CD14-positive monocyte (primary cell): ENCODE data around the gene G3BP2. TPM values are rescaled to one million over a fixed set of nuclear protein-coding genes. Genes with fewer than 3 reads are reported as not detected.
"Not testable (repeated sequence)": the region's sequence is repeated elsewhere in the genome, so short reads cannot be mapped to it uniquely, and the experiment has no call there.

Experiments used
- DNase-seq, 3 donors: peaks; one replicate each; pipeline ENCODE4 v3.0.0-alpha.2; 2011 to 2022
- H2AFZ ChIP-seq: 2 replicates; pipeline ENCODE4 v1.6.0; 2012; ENCODE audit warnings: mild to moderate bottlenecking, low read depth, low read length, inconsistent platforms; ENCODE audit not compliant: insufficient read depth, poor library complexity, severe bottlenecking
- H3K27ac ChIP-seq, 2 donors: 1 replicate in 1 of 2; 2 replicates in 1 of 2; pipeline ENCODE4 v1.5.1; 2012 to 2013; ENCODE audit warnings: low read length in 2 of 2, control low read depth in 1 of 2, inconsistent platforms in 1 of 2, low read depth in 1 of 2, mild to moderate bottlenecking in 1 of 2
- H3K27me3 ChIP-seq, 2 donors: one replicate each; pipeline versions ENCODE4 v1.6.0 to v1.6.1; 2011 to 2013; ENCODE audit warnings: low read length in 2 of 2; ENCODE audit not compliant: control insufficient read depth in 2 of 2, insufficient read depth in 2 of 2
- H3K36me3 ChIP-seq, 2 donors: replicated peaks in 1 of 2; 1 replicate in 1 of 2; 2 replicates in 1 of 2; pipeline versions ENCODE4 v1.5.1 to v1.6.1; 2012 to 2013; ENCODE audit warnings: low read length in 2 of 2, control low read depth in 1 of 2, inconsistent platforms in 1 of 2, mild to moderate bottlenecking in 1 of 2; ENCODE audit not compliant: insufficient read depth in 2 of 2, control insufficient read depth in 1 of 2
- H3K4me1 ChIP-seq, 2 donors: 1 replicate in 1 of 2; 2 replicates in 1 of 2; pipeline versions ENCODE4 v1.5.1 to v1.6.1; 2012 to 2013; ENCODE audit warnings: low read length in 2 of 2, control low read depth in 1 of 2, inconsistent platforms in 1 of 2, mild to moderate bottlenecking in 1 of 2, moderate library complexity in 1 of 2; ENCODE audit not compliant: insufficient read depth in 2 of 2, control insufficient read depth in 1 of 2
- H3K4me2 ChIP-seq: replicated peaks from 2 replicates; pipeline ENCODE3; 2012; ENCODE audit warnings: low read length, moderate library complexity, mild to moderate bottlenecking; ENCODE audit not compliant: poor library complexity, severe bottlenecking; ENCODE audit errors: extremely low read depth
- H3K4me3 ChIP-seq, 3 experiments: fragments of 200-600 bp in 1 of 3; sonication (generic) in 1 of 3; replicated peaks in 1 of 3; 1 replicate in 2 of 3; 2 replicates in 1 of 3; pipeline ENCODE4 v1.5.1; 2011 to 2013; ENCODE audit warnings: low read length in 3 of 3, mild to moderate bottlenecking in 3 of 3, control low read depth in 2 of 3, low read depth in 2 of 3, inconsistent platforms in 1 of 3, moderate library complexity in 1 of 3
- H3K79me2 ChIP-seq: 2 replicates; pipeline ENCODE4 v1.6.0; 2012; ENCODE audit warnings: mild to moderate bottlenecking, control low read depth, inconsistent platforms, low read length, moderate library complexity; ENCODE audit not compliant: insufficient read depth
- H3K9ac ChIP-seq: 2 replicates; pipeline ENCODE4 v1.6.0; 2017; ENCODE audit warnings: low read length, mild to moderate bottlenecking; ENCODE audit not compliant: insufficient read depth, poor library complexity, severe bottlenecking
- H3K9me3 ChIP-seq, 2 donors: replicated peaks in 1 of 2; 1 replicate in 1 of 2; 2 replicates in 1 of 2; pipeline versions ENCODE4 v1.5.1 to v1.6.1; 2012 to 2013; ENCODE audit warnings: low read length in 2 of 2, control low read depth in 1 of 2; ENCODE audit not compliant: control insufficient read depth in 1 of 2, insufficient read depth in 1 of 2
- H4K20me1 ChIP-seq: 2 replicates; pipeline ENCODE4 v1.6.0; 2012; ENCODE audit warnings: mild to moderate bottlenecking, low read length, control low read depth, moderate library complexity; ENCODE audit not compliant: insufficient read depth
- H3K27ac Mint-ChIP-seq, 7 donors: one replicate each; pipeline ENCODE4 v1.8.0; 2020; ENCODE audit warnings: mild to moderate bottlenecking in 7 of 7, mixed read lengths in 7 of 7, moderate library complexity in 6 of 7, inconsistent platforms in 2 of 7
- H3K27me3 Mint-ChIP-seq, 3 donors: one replicate each; pipeline ENCODE4 v1.8.0; 2021 to 2022; ENCODE audit warnings: low read depth in 3 of 3, mild to moderate bottlenecking in 3 of 3, mixed read lengths in 3 of 3, moderate library complexity in 3 of 3, inconsistent platforms in 1 of 3
- H3K36me3 Mint-ChIP-seq, 2 donors: one replicate each; pipeline ENCODE4 v1.8.0; 2020; ENCODE audit warnings: mixed read lengths in 2 of 2, inconsistent platforms in 1 of 2, mild to moderate bottlenecking in 1 of 2
- H3K4me1 Mint-ChIP-seq: one replicate; pipeline ENCODE4 v1.8.0; 2020; ENCODE audit warnings: mild to moderate bottlenecking, mixed read lengths
- H3K4me3 Mint-ChIP-seq, 2 donors: one replicate each; pipeline ENCODE4 v1.8.0; 2020; ENCODE audit warnings: mild to moderate bottlenecking in 2 of 2, mixed read lengths in 2 of 2, moderate library complexity in 1 of 2
- H3K9me3 Mint-ChIP-seq, 7 donors: one replicate each; pipeline ENCODE4 v1.8.0; 2020 to 2022; ENCODE audit warnings: mixed read lengths in 7 of 7, mild to moderate bottlenecking in 6 of 7, moderate library complexity in 6 of 7, inconsistent platforms in 2 of 7
- WGBS: methylation state at CpG from one replicate; pipeline ENCODE4 v1.1.5; 2013; ENCODE audit warnings: missing lambda C conversion rate; ENCODE audit not compliant: insufficient coverage; 5-methylcytosine and 5-hydroxymethylcytosine counted together
- intact Hi-C, 2 donors: fragments of 100-400 bp; cut with micrococcal nuclease; formaldehyde crosslinking; loops; one replicate each; pipeline versions ENCODE4 v1.15.0 to v1.15.1; 2023
- polyA plus RNA-seq, 3 donors: library from polyadenylated mRNA; depleted of rRNA in 1 of 3; unstranded in 2 of 3; stranded (reverse) in 1 of 3; fragments of 300-500 nt in 2 of 3; fragments of >200 nt in 1 of 3; fragmentation: Illumina TruSeq in 2 of 3; gene quantifications; 1 replicate in 2 of 3; 2 replicates in 1 of 3; pipeline ENCODE4 v1.2.3, GENCODE V29; 2012 to 2021
- TF ChIP-seq, protein P1 (sequence below): fragments of 200-600 bp; IDR thresholded peaks from one replicate; pipeline ENCODE4 v1.8.0; 2022; ENCODE audit warnings: antibody characterized with exemption, mild to moderate bottlenecking

The G3BP2 gene
- polyA plus RNA-seq, 3 donors = 32.5 to 92.3 (median 74.2) TPM

DNA sequence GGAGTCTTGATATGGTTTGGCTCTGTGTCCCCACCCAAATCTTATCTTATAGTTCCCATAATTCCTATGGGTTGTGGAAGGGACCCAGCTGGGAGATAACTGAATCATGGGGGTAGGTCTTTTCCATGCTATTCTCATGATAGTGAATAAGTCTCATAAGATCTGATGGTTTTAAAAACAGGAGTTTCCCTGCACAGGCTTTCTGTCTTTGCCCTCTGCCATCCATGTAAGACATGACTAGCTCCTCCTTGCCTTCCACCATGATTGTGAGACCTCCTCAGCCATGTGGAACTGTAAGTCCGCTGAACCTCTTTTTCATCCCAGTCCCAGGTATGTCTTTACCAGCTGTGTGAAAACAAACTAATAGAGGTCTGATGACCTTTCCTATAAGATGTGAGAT lies 13.9 kb upstream of the G3BP2 start:
- H3K27me3 Mint-ChIP-seq, H3K36me3 ChIP-seq, H3K9me3 ChIP-seq, H3K27ac ChIP-seq, H3K4me2 ChIP-seq, H3K27ac Mint-ChIP-seq, H3K79me2 ChIP-seq, H3K4me1 ChIP-seq, H3K4me3 ChIP-seq, H3K9ac ChIP-seq, H3K27me3 ChIP-seq, intact Hi-C loops, H3K4me1 Mint-ChIP-seq, H2AFZ ChIP-seq, H3K4me3 Mint-ChIP-seq, DNase-seq, H4K20me1 ChIP-seq, H3K36me3 Mint-ChIP-seq: not testable (repeated sequence)
- H3K9me3 Mint-ChIP-seq = peaks cover 2 to 12% (median 5%) of the 10 kb centered on the region in 7 donors
- WGBS = no CpG with 5 or more reads among the region's 1 CpG

DNA sequence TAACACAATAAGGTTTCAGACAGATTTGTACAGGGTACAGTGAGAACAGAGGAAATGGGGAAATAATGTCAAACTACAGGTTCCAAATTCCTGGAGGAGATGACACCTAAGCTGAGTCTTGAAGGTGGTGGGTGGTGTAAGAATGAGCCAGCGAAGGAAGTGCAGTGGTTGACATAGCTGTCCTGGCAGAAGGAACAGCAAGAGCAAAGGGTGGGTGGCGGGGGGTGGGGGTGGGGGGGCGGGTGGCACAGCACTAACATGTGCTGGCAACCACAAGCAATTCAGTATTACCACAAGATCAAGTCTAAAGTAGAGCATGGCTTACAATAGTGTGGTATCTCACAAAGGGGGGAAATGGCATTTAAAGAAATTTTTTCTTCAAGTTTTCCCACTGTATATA lies 13.1 kb upstream of the G3BP2 start:
- peaks cover 0 to 3% of the 10 kb centered on the region in 2 donors for H3K36me3 Mint-ChIP-seq
- DNase-seq = no peak
- H3K27me3 Mint-ChIP-seq = peaks cover 0 to 2% (median 0%) of the 10 kb centered on the region in 3 donors
- no peak overlapping the region for H3K9ac ChIP-seq
- H3K36me3 ChIP-seq = no peaks in the 10 kb centered on the region
- H3K4me1 Mint-ChIP-seq = no peaks in the 10 kb centered on the region
- H3K4me3 Mint-ChIP-seq = no peak overlapping the region
- no CpG with 5 or more reads among the region's 3 CpGs for WGBS
- no peak overlapping the region for H3K27ac ChIP-seq
- H3K4me3 ChIP-seq = no peak overlapping the region
- TF ChIP-seq, protein P1, sequence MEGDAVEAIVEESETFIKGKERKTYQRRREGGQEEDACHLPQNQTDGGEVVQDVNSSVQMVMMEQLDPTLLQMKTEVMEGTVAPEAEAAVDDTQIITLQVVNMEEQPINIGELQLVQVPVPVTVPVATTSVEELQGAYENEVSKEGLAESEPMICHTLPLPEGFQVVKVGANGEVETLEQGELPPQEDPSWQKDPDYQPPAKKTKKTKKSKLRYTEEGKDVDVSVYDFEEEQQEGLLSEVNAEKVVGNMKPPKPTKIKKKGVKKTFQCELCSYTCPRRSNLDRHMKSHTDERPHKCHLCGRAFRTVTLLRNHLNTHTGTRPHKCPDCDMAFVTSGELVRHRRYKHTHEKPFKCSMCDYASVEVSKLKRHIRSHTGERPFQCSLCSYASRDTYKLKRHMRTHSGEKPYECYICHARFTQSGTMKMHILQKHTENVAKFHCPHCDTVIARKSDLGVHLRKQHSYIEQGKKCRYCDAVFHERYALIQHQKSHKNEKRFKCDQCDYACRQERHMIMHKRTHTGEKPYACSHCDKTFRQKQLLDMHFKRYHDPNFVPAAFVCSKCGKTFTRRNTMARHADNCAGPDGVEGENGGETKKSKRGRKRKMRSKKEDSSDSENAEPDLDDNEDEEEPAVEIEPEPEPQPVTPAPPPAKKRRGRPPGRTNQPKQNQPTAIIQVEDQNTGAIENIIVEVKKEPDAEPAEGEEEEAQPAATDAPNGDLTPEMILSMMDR = no peak
- no peak overlapping the region for H3K4me2 ChIP-seq
- intact Hi-C loops = no loop called here
- H3K9me3 ChIP-seq = no peaks in the 10 kb centered on the region
- H3K27me3 ChIP-seq = no peaks in the 10 kb centered on the region
- H3K79me2 ChIP-seq = no peaks in the 10 kb centered on the region
- H2AFZ ChIP-seq = no peak overlapping the region
- H3K9me3 Mint-ChIP-seq = peaks cover 2 to 12% (median 5%) of the 10 kb centered on the region in 7 donors
- no peak overlapping the region for H3K27ac Mint-ChIP-seq
- H3K4me1 ChIP-seq = no peaks in the 10 kb centered on the region
- no peaks in the 10 kb centered on the region for H4K20me1 ChIP-seq
